IPS DF 4.7 (cell line): ENCODE data around the gene LRRC28.

Experiments used
- DNase-seq: peaks from one replicate; pipeline ENCODE4 v3.0.0-alpha.2; 2013; ENCODE audit warnings: low spot score; ENCODE audit errors: extremely low read depth

The LRRC28 gene

DNA sequence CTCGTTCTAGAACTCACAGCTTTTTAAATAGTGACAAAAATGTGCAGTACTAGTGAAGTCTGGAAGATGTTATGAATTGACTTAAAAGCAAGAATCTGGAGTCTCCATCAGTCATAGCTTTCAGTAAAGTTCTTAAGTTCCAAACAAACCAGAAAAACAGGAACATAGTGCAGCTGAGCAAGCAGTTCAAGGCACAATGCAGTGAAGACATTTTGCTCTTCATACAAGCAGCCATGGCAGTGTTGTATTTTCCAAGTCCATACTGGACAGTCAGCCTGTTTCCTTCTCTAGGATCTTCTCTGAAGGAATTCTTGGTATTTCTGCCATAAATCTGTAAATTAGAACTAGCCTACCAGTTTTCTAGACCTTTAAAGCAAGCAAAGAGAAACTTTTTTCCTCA is 90.5 kb downstream of the LRRC28 start:
- no peak for DNase-seq

DNA sequence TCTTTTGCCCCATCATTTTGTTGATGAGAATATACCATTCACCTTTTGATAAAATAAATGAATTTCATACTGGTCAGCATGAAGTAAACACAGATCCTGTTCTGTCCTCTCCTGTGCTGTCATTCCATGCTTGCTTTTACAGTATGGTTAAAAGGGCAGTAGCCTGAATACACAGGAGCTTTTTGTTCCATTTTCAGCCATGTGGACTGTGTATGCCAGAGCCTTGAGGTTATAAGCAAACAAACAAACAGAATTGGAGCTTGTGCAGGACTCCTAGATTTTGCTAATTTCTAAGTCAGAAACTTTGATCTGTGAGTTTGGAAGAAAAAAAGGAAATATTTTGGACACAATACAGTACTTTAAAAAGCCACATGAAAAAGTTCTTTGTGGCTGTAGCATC is 91.9 kb downstream of the LRRC28 start:
- no peak for DNase-seq

DNA sequence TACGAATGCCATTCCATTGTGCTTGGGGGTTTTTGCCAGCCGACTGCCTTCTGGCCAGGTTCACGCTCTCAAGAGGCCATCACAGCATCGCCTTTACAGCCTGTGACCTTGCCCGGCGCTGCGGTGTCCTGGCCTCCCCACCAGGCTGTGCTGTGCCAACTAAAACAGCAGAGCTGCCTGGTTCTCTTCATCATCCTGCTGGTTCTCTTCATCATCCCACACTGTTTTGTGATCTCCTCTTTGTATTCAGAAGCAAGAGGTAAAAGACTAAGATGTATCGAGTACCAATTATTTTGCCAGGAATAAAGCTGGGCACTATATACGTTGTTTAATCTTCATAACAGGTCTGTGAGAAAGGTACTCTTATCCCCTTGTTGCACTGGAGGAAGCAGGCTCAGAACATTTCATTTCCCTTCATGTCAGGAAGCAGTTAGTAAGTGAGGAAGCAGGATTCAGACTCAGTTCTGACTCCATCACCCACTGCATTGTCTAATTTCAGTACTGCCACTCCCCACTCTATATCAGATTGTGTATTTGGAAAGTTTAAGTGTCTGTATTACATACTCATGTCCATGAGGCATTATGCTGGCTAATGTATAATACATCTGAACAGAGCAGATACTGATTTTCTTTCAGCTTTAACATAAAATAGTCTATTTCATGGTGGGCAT is 92.7 kb downstream of the LRRC28 start:
- DNase-seq: peak; percentile 11

DNA sequence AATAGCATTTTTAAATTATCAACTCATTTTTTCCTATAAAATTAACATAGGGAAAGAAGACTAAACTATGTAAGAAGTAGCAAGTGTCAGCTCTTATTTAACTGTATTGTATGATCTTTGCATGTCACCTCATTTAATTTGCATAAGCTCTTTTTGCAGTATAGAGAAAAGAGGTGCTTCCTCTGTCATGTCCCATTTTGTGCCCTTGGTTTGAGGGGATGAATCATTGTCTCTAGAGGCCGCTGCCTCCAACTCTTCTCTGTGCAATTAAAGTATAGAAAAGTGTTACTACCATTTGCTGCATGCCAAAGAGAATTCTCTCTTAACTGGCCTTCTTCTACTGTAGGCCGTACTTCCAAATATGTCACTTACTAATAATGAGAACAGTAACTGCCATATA is 93.4 kb downstream of the LRRC28 start:
- no peak for DNase-seq

DNA sequence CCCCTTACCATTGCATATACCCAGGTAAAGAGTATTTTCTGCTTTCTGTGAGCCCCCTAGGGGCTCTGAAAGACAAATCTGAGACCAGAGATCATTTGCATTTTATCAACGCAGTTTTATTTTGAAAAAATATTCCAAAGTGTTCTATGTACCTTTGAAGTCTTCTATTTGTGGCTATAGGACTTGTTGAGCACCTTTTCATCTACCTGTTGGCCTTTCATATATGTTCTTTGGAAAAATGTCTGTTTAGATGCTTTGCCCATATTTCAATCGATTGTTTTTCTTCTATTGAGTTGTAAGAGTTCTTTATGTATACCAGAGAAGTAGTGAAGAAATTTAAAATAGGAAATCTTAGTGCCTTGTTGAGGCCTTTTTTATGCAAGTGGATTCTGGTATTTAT is 94.0 kb downstream of the LRRC28 start:
- DNase-seq: no peak

DNA sequence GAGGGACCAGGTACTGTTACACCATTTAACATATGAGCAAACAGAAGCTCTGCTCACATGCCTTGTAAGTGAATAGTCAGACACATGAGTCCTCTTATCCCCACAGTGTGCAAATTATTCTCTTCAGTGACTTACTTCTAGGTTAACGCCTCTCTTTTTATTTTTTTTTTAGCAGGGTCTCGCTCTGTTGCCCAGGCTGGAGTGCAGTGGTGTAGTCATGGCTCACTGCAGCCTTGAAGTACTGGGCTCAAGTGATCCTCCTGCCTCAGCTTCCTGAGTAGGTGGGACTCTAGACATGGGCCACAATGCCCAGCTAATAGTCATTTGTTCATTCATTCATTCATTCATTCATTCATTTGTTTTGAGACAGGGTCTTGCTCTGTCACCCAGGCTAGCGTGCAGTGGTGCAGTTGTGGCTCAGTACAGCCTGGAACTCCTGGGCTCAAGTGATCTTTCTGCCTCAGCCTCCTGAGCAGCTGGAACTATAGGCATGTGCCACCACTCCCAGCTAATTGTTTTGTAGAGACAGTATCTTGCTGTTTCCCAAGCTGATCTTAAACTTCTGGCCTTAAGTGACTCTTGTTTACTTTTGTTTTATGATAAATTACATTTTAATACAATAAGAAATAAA is 94.7 kb downstream of the LRRC28 start:
- no peak for DNase-seq

DNA sequence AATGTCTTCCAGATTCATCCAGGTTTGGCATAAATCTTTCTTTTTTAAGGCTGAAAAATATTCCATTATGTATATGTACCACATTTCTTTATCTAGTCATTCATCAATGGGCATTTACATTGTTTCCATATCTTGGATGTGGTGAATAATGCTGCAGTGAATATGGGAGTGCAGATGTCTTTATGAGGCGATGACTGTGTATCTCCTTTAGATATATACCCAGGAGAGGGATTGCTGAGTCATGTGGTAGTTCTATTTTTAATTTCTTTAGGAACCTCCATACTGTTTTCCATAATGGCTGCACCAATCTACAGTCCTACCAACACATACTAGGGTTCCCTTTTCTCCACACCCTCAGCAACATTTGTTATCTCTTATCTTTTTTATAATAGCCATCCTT is 96.3 kb downstream of the LRRC28 start:
- DNase-seq: no peak

DNA sequence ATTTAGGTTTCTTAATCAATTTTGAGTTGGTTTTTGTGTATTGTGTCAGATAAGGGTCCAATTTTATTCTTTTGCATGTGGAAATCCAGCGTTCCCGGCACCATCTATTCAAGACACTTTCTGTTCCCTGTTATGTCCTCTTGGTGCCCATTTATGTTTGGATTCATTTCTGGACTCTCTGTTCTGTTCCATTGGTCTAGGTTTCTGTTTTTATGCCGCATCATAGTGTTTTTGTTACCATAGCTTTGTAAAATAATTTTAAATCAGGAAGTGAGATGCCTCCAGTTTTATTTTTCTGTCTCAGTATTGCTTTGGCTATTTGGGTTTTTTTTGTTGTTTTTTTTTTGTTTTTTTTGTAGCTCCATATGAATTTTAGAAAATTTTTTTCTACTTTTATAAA is 97.1 kb downstream of the LRRC28 start:
- DNase-seq: no peak

DNA sequence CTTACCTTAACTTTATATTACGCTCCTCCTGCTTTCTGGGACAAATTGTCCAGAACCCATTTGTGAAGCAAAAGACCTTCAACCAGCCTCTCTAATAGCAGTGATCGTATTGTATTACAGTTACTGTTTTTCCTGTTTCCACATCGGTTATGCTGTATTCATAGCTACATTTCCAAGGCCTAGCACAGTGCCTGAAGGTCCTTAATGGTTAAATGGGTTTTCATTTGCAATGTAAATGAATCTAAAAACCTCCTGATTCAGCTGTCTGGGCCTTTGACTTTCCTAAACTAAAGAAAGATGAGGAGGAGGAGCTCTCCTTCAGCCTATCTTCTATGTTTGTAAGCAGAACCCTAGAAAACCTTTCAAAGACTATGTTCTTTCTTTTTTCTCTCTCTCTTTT is 99.1 kb downstream of the LRRC28 start:
- no peak for DNase-seq

DNA sequence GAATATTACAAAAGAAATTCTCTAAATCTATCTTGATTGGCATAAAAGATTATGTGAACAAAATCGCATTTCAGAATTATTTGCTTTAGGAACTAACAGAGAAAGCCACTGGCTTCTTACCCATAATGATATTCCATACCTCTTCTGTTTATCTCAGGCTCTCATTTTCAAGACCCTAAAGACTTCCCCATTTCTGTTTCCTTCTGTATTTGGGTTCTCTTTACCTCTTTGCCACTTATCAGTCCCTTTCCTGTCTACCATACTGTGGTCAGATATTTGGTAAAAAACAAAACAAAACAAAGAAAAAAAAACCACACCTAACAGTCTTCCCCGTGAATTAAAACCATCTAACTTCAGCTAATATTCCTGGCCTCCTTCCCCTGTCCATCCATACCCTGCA is 108.5 kb downstream of the LRRC28 start:
- DNase-seq: no peak

DNA sequence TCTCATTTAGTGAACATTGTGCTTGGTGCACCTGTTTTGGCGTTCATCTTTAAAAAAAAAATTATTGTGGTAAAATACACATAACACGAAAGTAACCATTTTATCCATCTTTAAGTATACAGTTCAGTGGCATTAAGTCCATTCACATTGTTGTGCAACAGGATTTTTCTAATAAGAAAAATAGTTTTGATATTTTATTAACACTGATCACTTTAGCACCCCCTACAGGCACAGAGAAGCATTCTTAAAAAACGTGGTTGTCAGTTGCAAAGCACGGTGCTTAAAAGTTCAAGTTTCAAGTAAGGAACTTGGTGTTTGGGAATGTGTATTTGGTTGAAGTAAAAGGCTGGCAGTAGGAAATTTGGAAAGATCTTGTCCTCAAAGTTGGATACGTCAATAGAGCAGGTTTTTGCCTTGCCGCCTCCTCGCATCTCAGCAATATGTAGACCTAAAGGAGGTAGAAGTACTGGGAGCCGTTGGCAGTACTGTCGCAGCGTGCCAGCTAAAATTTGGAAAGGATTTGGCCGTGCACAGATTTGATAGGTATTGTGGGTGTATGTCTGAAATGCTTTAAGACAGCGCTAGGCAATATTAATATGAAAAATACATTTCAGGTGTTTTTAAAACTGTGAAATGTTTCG is 110.4 kb downstream of the LRRC28 start:
- no peak for DNase-seq

DNA sequence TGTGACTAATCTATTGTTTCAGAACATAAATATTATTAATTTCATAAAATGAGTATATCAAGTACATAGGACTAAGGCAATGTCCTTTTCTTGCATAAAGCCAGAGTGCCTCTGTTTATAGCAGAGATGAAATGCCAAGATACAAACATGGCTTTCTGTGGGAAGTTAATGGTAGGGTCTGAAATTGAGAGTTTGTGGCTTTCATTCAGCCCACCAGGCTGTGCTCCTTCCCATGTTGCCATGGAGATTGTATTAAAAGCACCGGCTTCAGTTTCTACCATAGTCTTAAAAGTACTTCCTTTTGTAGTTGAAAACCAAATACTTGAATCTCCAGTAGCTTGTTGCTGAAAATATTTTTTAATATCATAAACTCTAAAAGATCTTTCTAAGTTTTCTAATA is 114.0 kb downstream of the LRRC28 start:
- DNase-seq: no peak

DNA sequence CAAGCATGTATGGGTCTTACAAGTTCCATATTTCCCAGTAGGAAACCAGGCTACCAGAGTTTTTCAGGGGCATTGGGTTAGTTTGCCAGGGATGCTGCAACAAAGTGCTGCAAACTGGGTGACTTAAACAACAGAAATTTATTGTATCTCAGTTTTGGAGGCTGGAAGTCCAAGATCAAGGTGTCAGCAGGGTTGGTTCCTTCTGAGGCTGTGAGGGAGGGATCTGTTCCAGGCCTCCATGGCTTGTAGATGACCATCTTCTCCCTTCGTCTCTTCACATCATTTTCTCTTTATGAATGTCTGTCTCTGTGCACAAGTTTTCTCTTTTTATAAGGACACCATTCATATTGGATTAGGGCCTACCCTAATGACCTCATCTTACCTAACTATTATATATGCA is 114.7 kb downstream of the LRRC28 start:
- DNase-seq: no peak

DNA sequence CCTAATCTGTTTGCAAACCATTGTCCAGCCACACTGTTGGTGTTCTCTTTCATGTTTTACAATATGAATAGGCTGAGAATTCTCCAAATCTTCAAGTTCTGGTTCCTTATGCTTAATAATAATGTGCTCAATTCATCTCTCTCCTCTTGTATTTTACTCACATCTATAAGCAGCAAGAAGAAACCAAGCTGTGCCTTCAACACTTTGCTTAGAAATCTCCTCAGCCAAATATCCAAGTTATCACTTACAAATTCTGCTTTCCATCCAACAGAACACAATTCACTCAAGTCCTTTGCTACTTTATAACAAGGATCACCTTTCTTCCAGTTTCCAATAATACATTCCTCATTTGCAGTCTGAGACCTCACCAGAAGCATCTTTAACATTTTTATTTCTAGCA is 117.5 kb downstream of the LRRC28 start:
- no peak for DNase-seq

DNA sequence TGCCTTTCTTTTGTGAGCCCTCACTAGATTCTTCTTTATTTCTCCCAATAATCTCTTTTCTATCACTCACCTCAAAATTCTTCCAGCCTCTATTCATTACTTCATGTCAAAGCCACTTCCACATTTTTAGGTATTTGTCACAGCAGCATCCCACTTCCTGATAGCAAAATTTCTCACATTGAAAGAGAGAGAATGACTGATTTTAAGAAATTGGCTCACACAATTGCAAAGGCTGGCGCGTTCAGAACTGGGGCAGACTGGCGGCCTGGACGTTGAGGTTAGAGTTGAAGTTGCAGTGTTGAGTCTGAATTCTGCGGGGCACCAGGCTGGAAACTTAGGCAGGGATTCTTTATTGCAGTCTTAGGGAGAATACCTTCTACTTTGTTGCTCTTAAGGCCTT is 117.9 kb downstream of the LRRC28 start:
- no peak for DNase-seq

DNA sequence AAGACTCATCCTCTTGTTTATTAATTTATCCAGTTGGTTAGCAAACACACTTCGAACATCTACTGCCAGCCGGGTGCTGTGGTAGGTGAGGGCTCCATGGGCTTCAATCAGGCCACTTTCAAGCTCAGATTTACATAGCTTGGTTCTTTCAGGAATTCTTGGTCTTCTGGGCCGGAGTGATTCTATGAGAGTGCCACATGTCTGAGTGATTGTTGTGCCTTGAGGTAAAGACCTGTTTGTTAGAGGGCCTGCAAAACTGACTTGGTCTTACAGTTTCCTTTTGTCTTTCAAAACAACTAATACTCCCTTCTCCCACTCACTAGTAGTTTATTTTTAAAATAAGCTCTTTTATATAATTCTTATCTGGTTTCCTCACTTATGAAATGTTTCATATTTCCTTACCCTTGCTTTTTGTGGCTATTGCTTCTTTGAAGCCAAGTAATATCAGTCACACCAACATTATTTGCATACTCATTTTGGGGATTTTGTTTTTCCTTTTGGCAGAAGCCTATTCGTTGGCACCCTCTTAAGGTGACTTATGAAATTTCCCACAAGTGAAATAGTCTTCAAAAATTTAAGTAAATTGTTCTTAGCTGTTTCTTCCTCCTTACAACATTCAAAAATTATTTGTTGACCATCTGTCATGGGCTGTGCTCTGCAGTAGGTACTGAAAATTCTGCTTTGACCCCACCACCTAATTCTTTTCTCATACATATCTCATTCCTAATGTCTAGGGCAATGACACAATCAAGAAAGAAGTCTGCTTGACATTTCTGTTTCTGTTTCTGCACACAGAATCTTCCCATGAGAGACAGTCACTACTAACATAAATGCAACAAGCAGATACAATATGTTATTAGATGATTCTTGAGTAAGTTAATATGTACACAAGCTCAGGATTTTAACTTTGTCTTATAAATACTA is 120.2 kb downstream of the LRRC28 start:
- DNase-seq: no peak

DNA sequence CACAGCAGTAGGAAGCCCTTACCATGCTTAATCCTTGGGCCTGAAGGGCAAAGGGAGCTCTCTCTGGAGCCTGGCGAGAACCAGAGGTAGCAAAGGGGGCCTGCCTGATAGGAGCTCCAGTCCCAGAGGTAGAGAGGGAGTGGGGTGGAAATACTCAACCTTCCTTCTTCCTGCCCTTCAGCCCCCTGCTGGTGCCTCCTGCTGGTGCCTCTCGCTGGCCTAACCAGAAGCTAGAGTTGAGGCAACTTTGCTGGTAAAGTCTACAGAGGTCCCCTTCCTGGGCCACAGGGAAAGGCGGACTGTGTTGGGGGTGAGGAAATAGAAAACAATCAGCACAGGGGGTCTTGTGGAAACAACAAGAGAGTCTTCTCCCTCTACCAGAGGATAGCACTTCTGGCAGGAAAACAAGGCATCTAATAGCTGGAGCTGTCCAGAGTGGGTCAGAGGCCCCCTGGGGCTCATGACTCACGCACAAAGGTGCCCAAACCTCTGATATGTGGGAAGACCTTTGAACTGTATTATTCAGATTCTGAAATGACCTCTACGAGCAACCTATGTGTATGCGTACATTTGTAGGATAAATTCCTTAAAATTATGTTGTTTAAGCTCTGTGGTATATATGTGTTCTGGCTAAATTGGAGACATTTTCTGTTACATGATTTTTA is 133.9 kb downstream of the LRRC28 start:
- DNase-seq: no peak

DNA sequence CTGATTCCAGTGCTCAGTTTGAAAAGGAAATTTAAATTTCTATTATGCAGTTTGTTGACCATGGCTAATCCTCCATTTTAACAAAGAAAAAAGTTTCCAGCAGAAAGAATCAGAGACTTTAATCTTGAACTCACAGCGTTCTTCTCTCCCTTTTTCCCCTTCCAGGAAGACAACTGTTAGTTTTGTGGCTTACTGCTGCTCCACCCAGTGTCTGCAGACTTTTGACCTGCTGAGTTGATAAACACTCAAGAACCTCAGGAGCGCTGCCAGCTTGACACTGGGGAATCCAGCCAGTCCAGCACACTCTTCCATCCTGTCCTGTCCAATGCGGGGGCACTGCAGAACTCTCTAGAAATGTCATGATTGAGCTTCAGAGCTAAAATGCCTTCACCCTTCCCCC is 134.6 kb downstream of the LRRC28 start:
- no peak for DNase-seq

DNA sequence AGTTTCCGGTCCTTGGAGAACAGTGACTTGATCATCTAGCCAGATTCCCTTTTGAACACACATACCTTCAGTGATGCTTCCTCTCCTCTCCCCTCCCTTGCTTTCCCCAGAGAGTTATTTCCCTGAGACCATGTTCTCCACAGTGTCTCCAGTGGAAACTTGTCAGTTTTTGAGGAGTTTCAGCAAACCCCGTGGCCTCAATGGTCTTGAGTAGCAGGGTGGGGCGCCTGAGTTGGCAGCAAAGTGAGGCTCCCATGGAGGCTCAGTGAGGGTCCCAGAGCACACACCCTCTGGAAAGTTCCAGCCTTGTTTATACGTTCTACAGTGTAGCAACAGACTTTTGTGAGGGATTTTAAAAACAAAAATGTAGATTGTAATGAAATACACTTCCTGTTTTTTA is 135.1 kb downstream of the LRRC28 start:
- DNase-seq: no peak

DNA sequence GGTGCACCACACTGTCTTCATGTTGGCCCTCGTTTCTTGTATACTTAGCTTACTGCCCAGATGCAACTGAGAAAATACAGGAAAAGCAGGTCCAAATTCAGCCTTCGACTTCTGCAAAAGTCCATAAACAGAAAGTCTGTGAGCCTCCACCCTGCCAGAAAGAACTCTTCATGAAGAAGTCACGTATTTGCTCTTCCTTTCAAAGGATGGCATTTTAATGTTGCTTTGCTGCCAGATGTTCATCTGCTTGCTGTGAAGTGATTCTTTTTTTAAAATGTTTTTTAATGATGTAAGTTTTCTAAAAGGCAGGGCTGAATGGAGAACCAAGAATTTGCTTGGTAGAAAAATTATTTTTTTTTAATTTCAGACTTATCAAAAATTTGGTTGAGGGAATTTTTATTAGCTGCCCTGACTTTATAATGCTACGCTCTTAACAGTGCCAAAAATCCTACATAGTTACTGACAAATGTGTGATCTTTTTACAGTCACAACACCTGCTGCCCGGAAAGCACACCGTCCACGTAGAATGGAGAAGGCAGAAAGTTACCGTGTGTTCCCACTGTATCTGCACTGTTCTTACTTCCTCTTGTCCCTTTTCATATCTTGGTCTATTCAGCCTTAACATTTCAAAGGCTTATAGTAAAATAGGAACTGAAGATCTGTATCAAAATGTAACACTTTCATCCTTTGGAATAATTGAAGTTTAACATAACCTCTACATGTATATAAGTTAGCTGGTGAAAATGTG is 136.3 kb downstream of the LRRC28 start:
- DNase-seq: no peak

DNA sequence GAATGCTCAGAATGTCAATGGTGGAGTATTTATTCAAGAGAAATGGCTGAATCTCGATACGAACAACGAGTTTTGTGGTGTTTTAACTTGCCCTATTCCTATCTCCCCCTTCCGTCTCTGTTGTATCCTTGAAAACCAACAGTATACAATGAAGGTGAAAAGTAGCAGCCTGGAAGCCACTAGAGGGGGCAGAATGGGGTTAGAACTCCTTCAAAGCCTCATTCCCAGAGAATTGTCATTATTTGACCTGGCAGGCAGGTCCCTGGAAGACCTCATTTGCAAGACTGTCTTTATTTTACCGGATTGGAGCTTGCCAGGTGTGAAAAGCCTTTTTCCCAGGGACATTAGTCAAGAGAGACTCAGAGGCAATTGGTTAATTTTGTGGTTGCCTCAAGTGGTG is 139.4 kb downstream of the LRRC28 start:
- peak; percentile 46 for DNase-seq
